ENCODE results near the gene CISD1. TPM values are rescaled to one million over a fixed set of nuclear protein-coding genes. Genes with fewer than 3 reads are reported as not detected.
A peak's percentile ranks its signal among the peaks of the same experiment; 100 is the strongest.

Gene CISD1
- total and polyA plus RNA-seq, 2 of the 4 experiments (the other 2 are of a cell fraction): 28.2 to 34.6 TPM

GRCh38 chr10:58266003-58266825, 2.7 kb upstream of the CISD1 start (continued):
- no peak for TF ChIP-seq MAZ (IDR thresholded peaks at IDR 0.05; ENCODE audit: borderline replicate concordance, low read depth, low read length)

- Histone ChIP-seq H2BK120ac (ENCODE audit: low read depth, low read length) (peak overlapping the region; percentile 42; the same call in 1 of the 2 replicates), H4K8ac (ENCODE audit: low read depth in 2 of 2, low read length in 2 of 2) (peak overlapping the region in 1 of 2 experiments; percentile 29; a peak in 1 of 4 replicates), H3K27me3 (ENCODE audit: control insufficient read depth, insufficient read depth, low read length) (no peaks in the 10 kb centered on the region), H3K14ac (replicated peaks; ENCODE audit: low read depth, low read length) (peak overlapping the region; percentile 40; the same call in 1 of the 2 replicates), H3K79me1 (ENCODE audit: low read depth in 1 of 2, low read length in 2 of 2) (peaks cover 9 to 39% of the 10 kb centered on the region in 2 experiments), H3K9me3 (ENCODE audit: control insufficient read depth, insufficient read depth, low read length) (no peaks in the 10 kb centered on the region), H3K4me1 (ENCODE audit: control insufficient read depth, insufficient read depth, low read length) (no peaks in the 10 kb centered on the region), H2BK5ac (ENCODE audit: low read depth, low read length, poor library complexity, severe bottlenecking) (peak overlapping the region; percentile 73), H3K4ac (ENCODE audit: low read depth, low read length) (peak overlapping the region; percentile 75), H3K36me3 (ENCODE audit: control insufficient read depth, insufficient read depth, low read length) (no peaks in the 10 kb centered on the region), H2BK15ac (ENCODE audit: low read depth, low read length) (no peak overlapping the region), H4K5ac (ENCODE audit: low read depth, low read length) (0 out of 2 replicates have a peak overlapping the region, but pooled peaks have one; percentile 36), H3K4me3 (ENCODE audit: insufficient read depth, low read depth, low read length) (peak overlapping the region; percentile 70), H3K23ac (ENCODE audit: low read depth, low read length) (peak overlapping the region; percentile 64), H3K9ac (ENCODE audit: low read depth, low read length) (peak overlapping the region; percentile 51), H3K27ac (ENCODE audit: insufficient read depth, low read length) (peak overlapping the region; percentile 57), H2AFZ (replicated peaks; ENCODE audit: low read length, poor library complexity) (peak overlapping the region; percentile 98), H3K56ac (ENCODE audit: extremely low read depth, insufficient read depth, low read length) (peak overlapping the region; percentile 37), H2AK5ac (ENCODE audit: low read depth, low read length) (no peak overlapping the region; the same call in none of the 2 replicates), H3K18ac (ENCODE audit: low read depth, low read length) (peak overlapping the region; percentile 30), H2BK20ac (ENCODE audit: low read depth, low read length) (no peak overlapping the region), H2AK9ac (replicated peaks; ENCODE audit: low read depth, low read length, poor library complexity) (peak overlapping the region; percentile 31), H4K20me1 (ENCODE audit: insufficient read depth, low read length) (no peaks in the 10 kb centered on the region; the same call in 1 of the 2 replicates), H3K9me1 (ENCODE audit: insufficient read depth, low read length) (no peaks in the 10 kb centered on the region), H4K91ac (ENCODE audit: insufficient read depth, low read depth, low read length) (no peak overlapping the region; the same call in 1 of the 2 replicates), H3K4me2 (ENCODE audit: low read depth, low read length) (peak overlapping the region; percentile 85)
- peak; percentile 2 for ATAC-seq (ENCODE audit: low read depth)
- DNase-seq: peak; percentile 59
- 0% methylated on average over 23 of the region's 53 CpGs; no CpG with 5 or more reads in 1 of the 2 experiments for WGBS, 2 experiments (ENCODE audit: extremely low coverage in 2 of 2, insufficient read length in 1 of 2)
- intact Hi-C loops (cut with micrococcal nuclease) (no loop called here), in situ Hi-C loops (cut with MboI; ENCODE audit: low sequenced_read_pairs) (no loop called here), dilution Hi-C loops (cut with HindIII; ENCODE audit: low sequenced_read_pairs, unreplicated experiment) (no loop called here)
- BruUV-seq (replicated peaks): no TSS peak
- ChIA-PET POLR2A (ENCODE audit: unreplicated experiment) (no interaction called here), CTCF (interaction anchor here (1.3 kb wide), 1 partner anchor 24 kb away, joined by 4 read pairs; no protein-coding TSS in a partner anchor)
- TF ChIP-seq SMC3 (IDR thresholded peaks at IDR 0.05; ENCODE audit: low read depth, low read length): no peak
- TF ChIP-seq MAFK (IDR thresholded peaks at IDR 0.05; ENCODE audit: low read depth, low read length): no peak
- TF ChIP-seq RCOR1 (IDR thresholded peaks at IDR 0.05; ENCODE audit: insufficient replicate concordance, low read length): no peak
- no peak for TF ChIP-seq CHD1 (IDR thresholded peaks at IDR 0.05; ENCODE audit: low read depth, low read length)
- no peak for TF ChIP-seq FOS (IDR thresholded peaks at IDR 0.05; ENCODE audit: low read depth, low read length)
- no peak for TF ChIP-seq ELK1 (IDR thresholded peaks at IDR 0.05; ENCODE audit: borderline replicate concordance, low read depth, low read length)
- peak; percentile 82 for TF ChIP-seq CEBPB (IDR thresholded peaks at IDR 0.05; ENCODE audit: low read depth, low read length)
- peak; percentile 77; the same call in 1 of the 2 replicates for TF ChIP-seq MAZ (IDR thresholded peaks at IDR 0.05; ENCODE audit: borderline replicate concordance, low read depth, low read length)
- no peak for TF ChIP-seq RFX5 (IDR thresholded peaks at IDR 0.05; ENCODE audit: low read depth, low read length)
- TF ChIP-seq RAD21 (IDR thresholded peaks at IDR 0.05; ENCODE audit: low read length): no peak
Observed at GRCh38 chr10:58266826-58267712, 1.9 kb upstream of the CISD1 start.
